Testis (tissue), 3 donors: ENCODE results near the gene POMGNT1. TPM values are rescaled to one million over a fixed set of nuclear protein-coding genes. Genes with fewer than 3 reads are reported as not detected.
"Not testable (repeated sequence)": the region's sequence is repeated elsewhere in the genome, so short reads cannot be mapped to it uniquely, and the experiment has no call there.

Experiments used
- DNase-seq: peaks from one replicate; pipeline ENCODE4 v3.0.0-alpha.2; 2019
- H3K27ac ChIP-seq, 2 donors: fragments of 200-600 bp; sonication (generic); one replicate each; pipeline ENCODE4 v1.5.1; 2019
- H3K27me3 ChIP-seq: fragments of 200-600 bp; sonication (generic); one replicate; pipeline ENCODE4 v1.5.1; 2019
- H3K36me3 ChIP-seq: fragments of 200-600 bp; sonication (generic); one replicate; pipeline ENCODE4 v1.5.1; 2017; ENCODE audit warnings: low read depth; ENCODE audit errors: missing control alignments
- H3K4me1 ChIP-seq: fragments of 200-600 bp; sonication (generic); one replicate; pipeline ENCODE4 v1.5.1; 2019
- H3K4me3 ChIP-seq, 2 donors: fragments of 200-600 bp; sonication (generic); one replicate each; pipeline ENCODE4 v1.5.1; 2017 to 2019
- H3K9me3 ChIP-seq: fragments of 200-600 bp; sonication (generic); one replicate; pipeline ENCODE4 v1.5.1; 2017
- POLR2A ChIP-seq: fragments of 450-650 bp; IDR thresholded peaks from one replicate; pipeline ENCODE4 v1.6.1; 2017; ENCODE audit warnings: antibody characterized with exemption, mild to moderate bottlenecking, moderate library complexity
- WGBS, 2 donors: methylation state at CpG; one replicate each; pipeline ENCODE4 v1.1.5; 2018; 5-methylcytosine and 5-hydroxymethylcytosine counted together
- intact Hi-C: fragments of 100-400 bp; cut with DNase I; formaldehyde crosslinking; loops from one replicate; pipeline ENCODE4 v1.15.1; 2023; ENCODE audit warnings: low total_unique reads
- polyA plus RNA-seq: library from polyadenylated mRNA; stranded (reverse); fragments of 350-450 nt; fragmentation: Illumina TruSeq; extraction: RNeasy Lipid Tissue Mini Kit (QIAGEN cat#74804); gene quantifications from one replicate; pipeline ENCODE4 v1.2.3, GENCODE V29; 2014; ENCODE audit warnings: low read depth, low replicate concordance; ENCODE audit not compliant: insufficient read depth
- total RNA-seq, 2 donors: library from RNA; depleted of rRNA; stranded (reverse); fragments of >200 nt; gene quantifications; one replicate each; pipeline ENCODE4 v1.2.3, GENCODE V29; 2016
- TF ChIP-seq, protein P1 (sequence below), 3 experiments: fragments of 450-650 bp in 2 of 3; fragments of 200-600 bp in 1 of 3; sonication (generic) in 1 of 3; IDR thresholded peaks; one replicate each; pipeline ENCODE4 v1.5.1; 2016 to 2019; ENCODE audit warnings: antibody characterized with exemption in 3 of 3, mild to moderate bottlenecking in 2 of 3, moderate library complexity in 1 of 3

POMGNT1 gene
- total and polyA plus RNA-seq, 3 donors from 2014 or later, result 84.9 to 133 (median 112) TPM

DNA sequence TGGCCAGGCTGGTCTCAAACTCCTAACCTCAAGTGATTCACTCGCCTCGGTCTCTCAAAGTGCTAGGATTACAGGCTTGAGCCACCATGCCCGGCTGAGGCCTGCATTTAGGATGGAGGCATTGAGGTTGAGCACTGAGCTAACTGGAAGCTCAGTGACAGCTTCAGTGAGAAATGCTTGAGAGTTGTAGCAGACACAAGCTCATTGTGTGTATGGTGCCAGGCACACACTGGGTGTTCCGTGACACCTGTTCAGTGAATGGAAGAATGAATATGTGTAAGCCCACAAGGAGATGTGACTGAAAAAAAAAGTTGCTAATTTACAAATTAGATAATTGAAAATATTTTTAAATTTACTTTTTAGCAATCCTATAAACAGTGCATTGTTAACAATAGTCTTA is 26.7 kb upstream of the POMGNT1 start:
- Histone ChIP-seq H3K36me3 (no peaks in the 10 kb centered on the region), H3K9me3 (no peaks in the 10 kb centered on the region), H3K4me3 (no peak overlapping the region), H3K27ac (no peak overlapping the region), H3K27me3 (no peaks in the 10 kb centered on the region), H3K4me1 (no peaks in the 10 kb centered on the region)
- 83 to 89% methylated on average over 4 of the region's 4 CpGs for WGBS, 2 donors
- intact Hi-C loops, result no loop called here
- no peak for TF ChIP-seq POLR2A
- TF ChIP-seq, protein P1, sequence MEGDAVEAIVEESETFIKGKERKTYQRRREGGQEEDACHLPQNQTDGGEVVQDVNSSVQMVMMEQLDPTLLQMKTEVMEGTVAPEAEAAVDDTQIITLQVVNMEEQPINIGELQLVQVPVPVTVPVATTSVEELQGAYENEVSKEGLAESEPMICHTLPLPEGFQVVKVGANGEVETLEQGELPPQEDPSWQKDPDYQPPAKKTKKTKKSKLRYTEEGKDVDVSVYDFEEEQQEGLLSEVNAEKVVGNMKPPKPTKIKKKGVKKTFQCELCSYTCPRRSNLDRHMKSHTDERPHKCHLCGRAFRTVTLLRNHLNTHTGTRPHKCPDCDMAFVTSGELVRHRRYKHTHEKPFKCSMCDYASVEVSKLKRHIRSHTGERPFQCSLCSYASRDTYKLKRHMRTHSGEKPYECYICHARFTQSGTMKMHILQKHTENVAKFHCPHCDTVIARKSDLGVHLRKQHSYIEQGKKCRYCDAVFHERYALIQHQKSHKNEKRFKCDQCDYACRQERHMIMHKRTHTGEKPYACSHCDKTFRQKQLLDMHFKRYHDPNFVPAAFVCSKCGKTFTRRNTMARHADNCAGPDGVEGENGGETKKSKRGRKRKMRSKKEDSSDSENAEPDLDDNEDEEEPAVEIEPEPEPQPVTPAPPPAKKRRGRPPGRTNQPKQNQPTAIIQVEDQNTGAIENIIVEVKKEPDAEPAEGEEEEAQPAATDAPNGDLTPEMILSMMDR (IDR thresholded peaks at IDR 0.05), result no peak
- no peak for DNase-seq

DNA sequence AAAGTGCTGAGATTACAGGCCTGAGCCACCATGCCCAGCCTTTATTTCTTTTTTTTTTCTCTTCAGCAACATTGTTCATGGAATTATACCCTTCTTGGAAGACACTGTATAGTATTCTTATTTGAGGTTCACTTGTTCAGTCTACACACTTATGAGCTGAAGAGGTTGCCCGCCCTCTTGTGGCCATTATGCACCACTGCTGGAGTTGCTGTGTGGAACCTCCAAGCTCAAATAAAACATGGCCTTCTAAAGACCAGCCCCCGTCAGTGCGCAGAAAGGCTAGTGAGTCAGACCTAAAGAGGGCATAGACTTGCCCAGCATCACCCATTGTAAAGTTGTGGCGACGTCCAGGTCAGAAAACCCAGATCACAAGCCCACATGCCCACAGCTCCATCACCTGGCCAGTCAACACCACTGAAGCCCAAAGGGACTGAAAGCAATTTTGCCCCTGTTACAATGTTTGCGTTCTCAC is 25.3 kb upstream of the POMGNT1 start:
- no peak for TF ChIP-seq POLR2A
- TF ChIP-seq, protein P1 (IDR thresholded peaks at IDR 0.05), result peak; percentile 76 to 92 (median 89)
- DNase-seq, result peak; percentile 84
- no peaks in the 10 kb centered on the region for H3K27me3 ChIP-seq
- no peak overlapping the region for H3K4me3 ChIP-seq
- H3K4me1 ChIP-seq, result no peaks in the 10 kb centered on the region
- WGBS, 2 donors, result 34 to 54% methylated on average over 3 to 6 of the region's 6 CpGs
- no peaks in the 10 kb centered on the region for H3K36me3 ChIP-seq
- H3K9me3 ChIP-seq, result no peaks in the 10 kb centered on the region
- H3K27ac ChIP-seq, result no peak overlapping the region
- intact Hi-C loops, result no loop called here

DNA sequence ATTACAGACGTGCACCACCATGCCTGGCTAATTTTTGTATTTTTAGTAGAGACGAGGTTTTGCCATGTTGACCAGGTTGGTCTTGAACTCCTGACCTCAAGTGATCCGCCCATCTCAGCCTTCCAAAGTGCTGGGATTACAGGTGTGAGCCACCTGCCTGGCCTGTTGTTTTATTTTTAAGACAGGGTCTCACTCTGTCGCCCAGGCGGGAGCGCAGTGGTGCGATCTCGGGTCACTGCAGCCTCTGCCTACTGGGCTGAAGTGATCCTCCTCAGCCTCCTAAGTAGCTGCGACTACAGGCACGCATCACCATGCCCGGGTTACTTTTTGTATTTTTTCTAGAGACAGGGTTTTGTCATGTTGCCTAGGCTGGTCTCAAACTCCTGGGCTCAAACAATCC is 24.8 kb upstream of the POMGNT1 start:
- 83 to 89% methylated on average over 11 of the region's 11 CpGs for WGBS, 2 donors
- not testable (repeated sequence) for H3K27ac ChIP-seq

DNA sequence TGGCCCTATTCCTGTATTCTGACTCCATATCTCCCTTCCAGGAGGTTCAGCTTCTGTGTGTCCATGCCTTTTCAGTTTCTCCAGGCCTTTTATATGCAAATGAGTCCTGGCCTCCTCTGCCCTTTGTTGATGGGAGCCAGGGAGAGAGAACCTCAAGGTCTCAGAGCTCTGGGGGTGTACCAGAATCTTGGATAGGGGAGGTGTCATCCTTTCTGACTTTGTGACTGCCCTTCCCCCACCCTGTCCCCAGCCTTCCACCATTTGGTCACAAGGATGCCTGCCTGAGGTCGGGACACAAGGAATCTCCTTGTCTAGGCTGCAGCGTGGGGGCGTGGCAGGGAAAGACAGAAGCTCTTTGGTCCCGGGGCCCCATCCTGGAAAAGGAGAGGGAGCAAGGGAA is 23.5 kb upstream of the POMGNT1 start:
- Histone ChIP-seq H3K27me3 (no peaks in the 10 kb centered on the region), H3K36me3 (no peaks in the 10 kb centered on the region), H3K27ac (no peak overlapping the region), H3K4me1 (no peaks in the 10 kb centered on the region), H3K4me3 (no peak overlapping the region), H3K9me3 (no peaks in the 10 kb centered on the region)
- no peak for TF ChIP-seq POLR2A
- TF ChIP-seq, protein P1 (IDR thresholded peaks at IDR 0.05), result no peak
- intact Hi-C loops, result no loop called here
- 48 to 61% methylated on average over 4 of the region's 4 CpGs for WGBS, 2 donors
- DNase-seq, result peak; percentile 53

More for the DNA sequence above, 24.8 kb upstream of the POMGNT1 start:
- H3K4me3 ChIP-seq, intact Hi-C loops, H3K4me1 ChIP-seq, H3K27me3 ChIP-seq, DNase-seq, H3K36me3 ChIP-seq, H3K9me3 ChIP-seq: not testable (repeated sequence)

DNA sequence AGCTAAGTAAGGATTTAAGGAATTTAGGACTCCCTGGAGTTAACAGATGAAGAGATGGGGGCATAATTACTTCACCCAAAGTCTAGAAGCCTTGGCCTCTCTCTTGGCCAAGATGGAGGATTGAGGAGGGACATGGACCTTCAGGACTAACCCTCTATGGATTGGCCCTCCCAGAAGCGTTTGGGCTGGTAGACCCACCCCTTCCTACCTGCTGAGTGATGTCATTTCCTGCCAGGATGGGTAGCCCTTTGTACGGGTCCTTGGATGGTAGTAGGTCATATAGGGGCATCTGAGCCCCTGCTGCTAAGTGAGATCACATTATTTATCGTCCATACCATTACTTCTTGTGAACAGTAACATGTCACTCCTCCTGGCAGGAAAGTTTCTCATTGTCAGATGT is 22.6 kb upstream of the POMGNT1 start:
- Histone ChIP-seq H3K27me3 (no peaks in the 10 kb centered on the region), H3K4me1 (no peaks in the 10 kb centered on the region), H3K4me3 (no peak overlapping the region), H3K9me3 (no peaks in the 10 kb centered on the region), H3K27ac (no peak overlapping the region), H3K36me3 (no peaks in the 10 kb centered on the region)
- intact Hi-C loops, result no loop called here
- no peak for DNase-seq
- 78 to 79% methylated on average over 3 of the region's 3 CpGs for WGBS, 2 donors
- TF ChIP-seq POLR2A, result no peak
- TF ChIP-seq, protein P1 (IDR thresholded peaks at IDR 0.05), result no peak
